Fibroblast of skin of scalp (primary cell): Measurements from ENCODE around the gene CAMTA1.
A peak's percentile ranks its signal among the peaks of the same experiment; 100 is the strongest.

ENCODE experiments used
- DNase-seq: peaks from one replicate; pipeline ENCODE4 v3.0.0-alpha.2; 2013

CAMTA1 gene

GRCh38 chr1:7469255-7469938 lies 684.1 kb downstream of the CAMTA1 start:
- peak; percentile 94 for DNase-seq

GRCh38 chr1:7470904-7471638 lies 685.8 kb downstream of the CAMTA1 start:
- peak; percentile 99 for DNase-seq

GRCh38 chr1:7471836-7472235 lies 686.6 kb downstream of the CAMTA1 start:
- peak; percentile 92 for DNase-seq

GRCh38 chr1:7473223-7474142 lies 688.2 kb downstream of the CAMTA1 start:
- DNase-seq, result no peak

- no peak for DNase-seq
These were observed 688.9 kb downstream of the CAMTA1 start for GRCh38 chr1:7474143-7474490.

GRCh38 chr1:7474786-7475502 lies 689.7 kb downstream of the CAMTA1 start:
- DNase-seq, result no peak

GRCh38 chr1:7475691-7476090 lies 690.4 kb downstream of the CAMTA1 start:
- no peak for DNase-seq

GRCh38 chr1:7476402-7476801 lies 691.1 kb downstream of the CAMTA1 start:
- no peak for DNase-seq

GRCh38 chr1:7476861-7477547 lies 691.8 kb downstream of the CAMTA1 start:
- DNase-seq, result no peak

GRCh38 chr1:7477593-7477992 lies 692.3 kb downstream of the CAMTA1 start:
- no peak for DNase-seq

GRCh38 chr1:7478142-7478790 lies 693.0 kb downstream of the CAMTA1 start:
- DNase-seq, result no peak

GRCh38 chr1:7478809-7479499 lies 693.7 kb downstream of the CAMTA1 start:
- DNase-seq, result no peak

GRCh38 chr1:7479571-7479970 lies 694.3 kb downstream of the CAMTA1 start:
- DNase-seq, result no peak

- no peak for DNase-seq
These were observed 695.9 kb downstream of the CAMTA1 start for GRCh38 chr1:7481194-7481593.

GRCh38 chr1:7482077-7482476 lies 696.8 kb downstream of the CAMTA1 start:
- no peak for DNase-seq

GRCh38 chr1:7482772-7483495 lies 697.7 kb downstream of the CAMTA1 start:
- no peak for DNase-seq

- DNase-seq, result no peak
These were observed 698.6 kb downstream of the CAMTA1 start for GRCh38 chr1:7483634-7484383.

GRCh38 chr1:7485086-7485780 lies 700.0 kb downstream of the CAMTA1 start:
- peak; percentile 36 for DNase-seq

- DNase-seq, result no peak
These were observed 700.6 kb downstream of the CAMTA1 start for GRCh38 chr1:7485826-7486225.
